ENCODE measurements around the gene TSPAN16. TPM values are rescaled to one million over a fixed set of nuclear protein-coding genes. Genes with fewer than 3 reads are reported as not detected.

TSPAN16 gene
- total and polyA plus RNA-seq, 2 of the 13 experiments (the other 11 are each of a cell fraction or from before 2014, with no cell fraction given) = not detected

DNA sequence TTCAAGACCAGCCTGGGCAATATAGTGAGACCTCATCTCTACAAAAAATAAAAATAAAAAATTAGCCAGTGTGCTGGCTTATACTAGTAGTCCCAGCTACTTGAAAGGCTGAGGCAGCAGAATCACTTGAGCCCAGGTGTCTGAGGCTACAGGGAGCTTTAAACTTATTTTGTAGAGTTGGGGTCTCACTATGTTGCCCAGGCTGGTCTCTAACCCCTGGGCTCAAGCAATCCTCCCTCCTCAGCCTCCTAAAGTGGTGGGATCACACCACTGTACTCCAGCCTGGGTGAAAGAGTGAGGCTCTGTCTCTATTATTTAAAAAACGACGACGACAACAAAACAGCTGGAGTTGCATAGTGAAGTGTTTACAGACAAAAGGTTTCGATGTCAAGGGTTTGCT lies 35.5 kb downstream of the TSPAN16 start:
- Histone ChIP-seq H3K79me2 (ENCODE audit: insufficient read depth, low read length) (no peaks in the 10 kb centered on the region), H4K20me1 (ENCODE audit: insufficient read depth, low read length) (no peaks in the 10 kb centered on the region), H3K4me3 (replicated peaks in 1 of 3; ENCODE audit: insufficient read depth in 1 of 3, low read depth in 2 of 3, low read length in 3 of 3) (no peak overlapping the region), H3K4me2 (ENCODE audit: low read depth, low read length) (no peak overlapping the region), H3K36me3 (replicated peaks in 1 of 2; ENCODE audit: control insufficient read depth in 1 of 2, insufficient read depth in 2 of 2, low read length in 2 of 2) (peaks cover 0 to 2% of the 10 kb centered on the region in 2 experiments; a peak in 1 of 5 replicates), H3K4me1 (ENCODE audit: insufficient read depth, low read length) (no peaks in the 10 kb centered on the region), H3K27ac (ENCODE audit: extremely low read length, insufficient read depth, low read length) (no peak overlapping the region), H3K27me3 (ENCODE audit: control insufficient read depth in 1 of 2, insufficient read depth in 2 of 2, low read length in 2 of 2) (no peaks in the 10 kb centered on the region), H3K9me3 (ENCODE audit: low read length) (no peaks in the 10 kb centered on the region), H2AFZ (ENCODE audit: low read length) (no peak overlapping the region), H3K9ac (ENCODE audit: insufficient read depth, low read depth, low read length) (no peak overlapping the region)
- no TSS peak for BruUV-seq (replicated peaks)
- POLR2A ChIA-PET = no interaction called here
- CTCF ChIA-PET (ENCODE audit: low intra/inter-chr PET ratio, low total read pairs) = no interaction called here
- FAIRE-seq = no peak
- TF ChIP-seq ISX (CRISPR knock-in tag; conservative IDR thresholded peaks at IDR 0.05) (no peak), ELF1 (CRISPR knock-in tag; IDR thresholded peaks at IDR 0.05) (no peak), KDM1A (CRISPR knock-in tag; IDR thresholded peaks at IDR 0.05) (no peak), CHD2 (IDR thresholded peaks at IDR 0.05; ENCODE audit: low read depth, low read length) (no peak), RFX3 (CRISPR knock-in tag; IDR thresholded peaks at IDR 0.05) (no peak), ZKSCAN5 (CRISPR knock-in tag; IDR thresholded peaks at IDR 0.05) (no peak), ZNF790 (CRISPR knock-in tag; IDR thresholded peaks at IDR 0.05; ENCODE audit: borderline replicate concordance) (no peak), REXO4 (CRISPR knock-in tag; IDR thresholded peaks at IDR 0.05; ENCODE audit: borderline replicate concordance) (no peak), MED13 (CRISPR knock-in tag; IDR thresholded peaks at IDR 0.05) (no peak), ZNF614 (CRISPR knock-in tag; IDR thresholded peaks at IDR 0.05; ENCODE audit: borderline replicate concordance) (no peak), ZNF446 (CRISPR knock-in tag; IDR thresholded peaks at IDR 0.05) (no peak)
- TF ChIP-seq, protein P1, sequence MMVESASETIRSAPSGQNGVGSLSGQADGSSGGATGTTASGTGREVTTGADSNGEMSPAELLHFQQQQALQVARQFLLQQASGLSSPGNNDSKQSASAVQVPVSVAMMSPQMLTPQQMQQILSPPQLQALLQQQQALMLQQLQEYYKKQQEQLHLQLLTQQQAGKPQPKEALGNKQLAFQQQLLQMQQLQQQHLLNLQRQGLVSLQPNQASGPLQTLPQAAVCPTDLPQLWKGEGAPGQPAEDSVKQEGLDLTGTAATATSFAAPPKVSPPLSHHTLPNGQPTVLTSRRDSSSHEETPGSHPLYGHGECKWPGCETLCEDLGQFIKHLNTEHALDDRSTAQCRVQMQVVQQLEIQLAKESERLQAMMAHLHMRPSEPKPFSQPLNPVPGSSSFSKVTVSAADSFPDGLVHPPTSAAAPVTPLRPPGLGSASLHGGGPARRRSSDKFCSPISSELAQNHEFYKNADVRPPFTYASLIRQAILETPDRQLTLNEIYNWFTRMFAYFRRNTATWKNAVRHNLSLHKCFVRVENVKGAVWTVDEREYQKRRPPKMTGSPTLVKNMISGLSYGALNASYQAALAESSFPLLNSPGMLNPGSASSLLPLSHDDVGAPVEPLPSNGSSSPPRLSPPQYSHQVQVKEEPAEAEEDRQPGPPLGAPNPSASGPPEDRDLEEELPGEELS (CRISPR knock-in tag; IDR thresholded peaks at IDR 0.05) = no peak
- WGBS (ENCODE audit: low lambda C conversion rate) = 95% methylated on average over 4 of the region's 4 CpGs
- in situ Hi-C loops (cut with HindIII; ENCODE audit: extremely low pct_ligation_motif_present, low pct_unique_long_range_greater_than_20kb) = no loop called here
- no peak for ATAC-seq
- intact Hi-C loops (cut with micrococcal nuclease; ENCODE audit: unreplicated experiment) = no loop called here
- DNase-seq (ENCODE audit: low spot score) = no peak
